AG09309 (cell line): Measurements from ENCODE around the gene PPM1H.

Experiments
- DNase-seq: peaks from one replicate; pipeline ENCODE4 v3.0.0-alpha.2; 2010; ENCODE audit warnings: low read depth
- H3K4me3 ChIP-seq: 2 replicates; pipeline ENCODE4 v1.5.1; 2011; ENCODE audit warnings: mild to moderate bottlenecking, low read depth, low read length, moderate library complexity; ENCODE audit not compliant: control insufficient read depth
- TF ChIP-seq, protein P1 (sequence below): IDR thresholded peaks from 2 replicates; pipeline ENCODE4 v1.5.1; 2011; ENCODE audit warnings: mild to moderate bottlenecking, low read depth, low read length, inconsistent platforms; ENCODE audit not compliant: insufficient read depth, control insufficient read depth; ENCODE audit errors: missing control alignments

The PPM1H gene

DNA sequence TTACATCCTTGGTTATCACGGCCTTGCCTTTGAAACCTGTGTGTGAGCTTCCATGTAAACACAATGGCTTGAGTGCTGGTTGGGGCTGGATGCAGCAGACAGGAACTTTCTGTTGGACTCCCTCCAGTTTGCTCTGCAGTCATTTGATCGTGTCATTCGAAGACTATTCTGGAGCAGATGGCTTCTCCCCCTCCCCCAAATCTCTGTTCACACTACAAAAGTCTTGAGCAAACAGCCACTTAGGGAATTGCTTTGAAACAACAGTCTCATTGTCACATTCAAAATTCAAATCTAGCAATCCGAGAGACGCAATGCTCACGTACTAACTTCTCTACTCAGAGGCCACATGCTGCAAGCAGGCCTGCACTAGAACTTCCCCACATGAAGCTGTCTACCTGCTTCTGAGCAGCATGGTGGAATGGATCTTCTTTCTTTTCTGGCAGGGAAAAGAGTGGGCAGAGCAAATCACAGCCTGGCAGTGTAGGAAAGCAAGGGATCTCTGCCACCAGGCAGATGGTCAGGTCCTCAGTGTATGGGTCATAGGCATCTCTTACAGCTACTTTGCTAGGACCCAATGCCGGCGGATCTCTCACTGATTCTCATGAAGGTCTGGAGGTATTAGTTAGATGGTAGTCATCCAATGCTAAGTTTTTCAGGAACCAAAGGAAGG is 214.2 kb downstream of the PPM1H start:
- DNase-seq = no peak
- TF ChIP-seq, protein P1, sequence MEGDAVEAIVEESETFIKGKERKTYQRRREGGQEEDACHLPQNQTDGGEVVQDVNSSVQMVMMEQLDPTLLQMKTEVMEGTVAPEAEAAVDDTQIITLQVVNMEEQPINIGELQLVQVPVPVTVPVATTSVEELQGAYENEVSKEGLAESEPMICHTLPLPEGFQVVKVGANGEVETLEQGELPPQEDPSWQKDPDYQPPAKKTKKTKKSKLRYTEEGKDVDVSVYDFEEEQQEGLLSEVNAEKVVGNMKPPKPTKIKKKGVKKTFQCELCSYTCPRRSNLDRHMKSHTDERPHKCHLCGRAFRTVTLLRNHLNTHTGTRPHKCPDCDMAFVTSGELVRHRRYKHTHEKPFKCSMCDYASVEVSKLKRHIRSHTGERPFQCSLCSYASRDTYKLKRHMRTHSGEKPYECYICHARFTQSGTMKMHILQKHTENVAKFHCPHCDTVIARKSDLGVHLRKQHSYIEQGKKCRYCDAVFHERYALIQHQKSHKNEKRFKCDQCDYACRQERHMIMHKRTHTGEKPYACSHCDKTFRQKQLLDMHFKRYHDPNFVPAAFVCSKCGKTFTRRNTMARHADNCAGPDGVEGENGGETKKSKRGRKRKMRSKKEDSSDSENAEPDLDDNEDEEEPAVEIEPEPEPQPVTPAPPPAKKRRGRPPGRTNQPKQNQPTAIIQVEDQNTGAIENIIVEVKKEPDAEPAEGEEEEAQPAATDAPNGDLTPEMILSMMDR = no peak
- no peak overlapping the region for H3K4me3 ChIP-seq

- no peak overlapping the region for H3K4me3 ChIP-seq
- TF ChIP-seq, protein P1 = no peak
- DNase-seq = no peak
These were observed 214.9 kb downstream of the PPM1H start for GRCh38 chr12:62720025-62720424.

DNA sequence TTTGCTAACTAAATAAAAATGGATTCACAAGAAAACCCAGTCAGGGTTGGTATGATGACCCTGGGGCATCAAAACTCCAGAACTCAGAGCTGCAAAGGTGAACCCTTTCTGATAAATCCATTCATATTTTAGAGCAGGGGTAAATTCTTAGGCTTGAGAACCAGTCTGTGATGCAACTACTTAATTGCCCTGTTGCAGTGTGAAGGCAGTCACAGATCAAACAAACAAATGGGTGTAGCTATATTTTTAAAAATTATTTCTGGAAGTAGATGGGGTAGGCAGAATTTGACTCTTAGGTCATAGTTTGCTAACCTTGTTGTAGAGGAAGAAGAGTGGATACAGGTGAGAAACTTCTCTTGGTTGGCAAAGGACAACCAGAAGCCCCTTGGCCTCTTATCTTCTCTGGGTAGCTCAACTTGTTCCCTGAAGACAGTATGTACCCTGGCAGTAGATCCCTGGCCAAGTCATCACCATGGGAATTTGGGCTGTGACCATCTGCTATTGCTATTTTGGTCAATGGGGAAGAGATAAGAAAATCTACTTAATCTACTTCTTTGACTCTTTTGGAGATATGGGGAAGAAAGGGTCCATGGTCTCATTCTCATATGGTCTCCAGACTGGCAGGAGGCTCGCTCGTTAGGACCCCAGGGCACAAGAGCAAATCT is 216.1 kb downstream of the PPM1H start:
- DNase-seq = no peak
- H3K4me3 ChIP-seq = no peak overlapping the region

DNA sequence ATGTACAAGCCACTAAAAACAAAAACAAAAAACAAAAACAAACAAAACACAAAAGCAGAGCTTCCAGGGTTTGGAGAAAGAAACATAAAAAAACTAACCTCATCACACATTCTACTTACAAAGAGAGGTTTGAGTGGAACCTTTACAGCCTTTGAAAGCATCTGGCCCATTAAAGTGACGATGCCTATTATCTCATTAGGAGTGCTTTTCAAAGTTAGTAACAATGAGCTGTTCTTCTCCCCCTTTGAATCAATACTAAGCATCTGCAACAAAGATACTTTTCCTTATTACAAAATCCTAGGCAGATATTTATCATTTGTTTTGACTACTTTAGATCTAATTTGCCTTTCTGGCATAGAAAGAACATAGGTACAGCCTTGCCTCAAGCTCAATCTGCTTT is 217.3 kb downstream of the PPM1H start:
- no peak for DNase-seq
- TF ChIP-seq, protein P1 = no peak
- no peak overlapping the region for H3K4me3 ChIP-seq

More for the DNA sequence above, 216.1 kb downstream of the PPM1H start:
- TF ChIP-seq, protein P1 = no peak

GRCh38 chr12:62716866-62717525 is 218.0 kb downstream of the PPM1H start:
- DNase-seq = no peak

DNA sequence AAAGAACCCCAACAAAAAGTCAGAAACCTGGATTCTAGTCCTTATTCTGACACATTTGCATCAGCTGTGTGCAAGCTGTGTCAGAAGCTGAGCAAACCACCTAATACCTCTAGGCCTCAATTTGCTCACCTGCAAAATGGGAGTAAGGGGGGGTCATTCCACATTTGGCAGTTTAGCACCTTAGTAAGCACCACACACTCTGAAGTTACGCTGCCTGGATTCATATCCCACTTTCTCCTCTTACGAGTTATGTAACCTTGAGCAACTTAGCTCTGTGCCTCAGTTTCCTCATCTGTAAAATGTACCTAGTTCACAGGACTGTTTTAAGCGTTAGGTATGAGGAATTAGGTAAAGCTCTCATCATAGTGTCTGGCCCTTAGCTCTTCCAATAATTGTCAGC is 218.9 kb downstream of the PPM1H start:
- TF ChIP-seq, protein P1 = no peak
- no peak for DNase-seq
- no peak overlapping the region for H3K4me3 ChIP-seq

More at GRCh38 chr12:62716866-62717525, 218.0 kb downstream of the PPM1H start:
- TF ChIP-seq, protein P1 = no peak
- no peak overlapping the region for H3K4me3 ChIP-seq
